Measurements from ENCODE around the gene POLR2L.

The POLR2L gene

GRCh38 chr11:868802-869201 is 26.5 kb upstream of the POLR2L start:
- Histone ChIP-seq H3K4me3 (ENCODE audit: low read length in 2 of 2) (no peak overlapping the region), H3K27ac (ENCODE audit: low read length) (no peak overlapping the region), H3K36me3 (ENCODE audit: control insufficient read depth in 2 of 2, insufficient read depth in 2 of 2, low read length in 2 of 2) (peaks cover 0 to 5% of the 10 kb centered on the region in 2 donors), H3K9ac (ENCODE audit: low read length in 2 of 2) (no peak overlapping the region), H3K27me3 (ENCODE audit: control insufficient read depth in 1 of 2, insufficient read depth in 2 of 2, low read length in 2 of 2) (no peaks in the 10 kb centered on the region), H3K9me3 (ENCODE audit: control insufficient read depth in 2 of 2, low read length in 2 of 2) (no peaks in the 10 kb centered on the region), H3K4me1 (ENCODE audit: control insufficient read depth, insufficient read depth, low read length) (no peaks in the 10 kb centered on the region)

DNA sequence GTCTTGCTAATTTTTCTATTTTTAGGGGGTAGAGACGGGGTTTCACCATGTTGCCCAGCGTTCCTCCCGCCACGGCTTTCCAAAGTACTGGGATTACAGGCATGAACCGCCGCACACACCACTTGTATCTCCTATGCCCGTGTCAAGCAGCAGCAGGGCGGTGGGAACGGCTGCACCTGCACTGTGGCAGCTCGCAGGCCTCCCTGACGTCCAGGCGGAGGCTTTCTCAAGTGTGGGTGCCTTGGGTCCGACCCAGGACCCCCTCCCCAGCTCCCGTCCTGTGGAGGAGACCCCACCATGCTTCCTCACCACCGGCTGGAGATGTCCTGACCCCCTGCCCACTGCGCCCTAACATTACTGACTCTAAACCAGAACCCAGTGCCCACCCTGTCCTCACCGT is 26.1 kb upstream of the POLR2L start:
- no peaks in the 10 kb centered on the region for H3K27me3 ChIP-seq (ENCODE audit: control insufficient read depth in 1 of 2, insufficient read depth in 2 of 2, low read length in 2 of 2)
- H3K4me3 ChIP-seq (ENCODE audit: low read length in 2 of 2) = no peak overlapping the region
- H3K9me3 ChIP-seq (ENCODE audit: control insufficient read depth in 2 of 2, low read length in 2 of 2) = no peaks in the 10 kb centered on the region
- H3K27ac ChIP-seq (ENCODE audit: low read length) = no peak overlapping the region
- no peak overlapping the region for H3K9ac ChIP-seq (ENCODE audit: low read length in 2 of 2)
- H3K4me1 ChIP-seq (ENCODE audit: control insufficient read depth, insufficient read depth, low read length) = no peaks in the 10 kb centered on the region
- peaks cover 0 to 5% of the 10 kb centered on the region in 2 donors for H3K36me3 ChIP-seq (ENCODE audit: control insufficient read depth in 2 of 2, insufficient read depth in 2 of 2, low read length in 2 of 2)

DNA sequence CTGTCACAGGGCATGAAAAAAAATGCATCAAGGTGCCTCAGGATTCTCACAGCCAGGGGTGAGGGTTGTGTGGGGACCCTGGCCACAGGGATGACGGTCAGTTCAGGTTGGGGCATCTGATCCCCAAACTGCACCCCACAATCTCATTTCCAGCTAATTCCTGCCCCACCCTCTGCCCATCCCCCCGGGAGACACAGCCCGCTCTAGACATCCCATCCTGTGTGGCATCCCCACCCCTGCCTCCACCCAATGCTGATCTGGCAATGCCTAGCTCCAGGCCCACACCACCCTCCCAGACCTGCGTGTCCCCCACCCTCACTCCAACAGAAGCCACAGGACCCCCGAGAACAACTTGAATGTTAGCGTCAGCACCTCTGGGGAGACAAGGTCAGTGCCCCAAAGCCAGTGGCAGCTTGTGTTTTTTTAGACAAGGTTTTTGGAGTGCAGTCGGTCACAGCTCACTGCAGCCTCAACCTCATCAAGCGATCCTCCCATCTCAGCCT is 25.6 kb upstream of the POLR2L start:
- Histone ChIP-seq H3K27me3 (ENCODE audit: control insufficient read depth in 1 of 2, insufficient read depth in 2 of 2, low read length in 2 of 2) (no peaks in the 10 kb centered on the region), H3K9me3 (ENCODE audit: control insufficient read depth in 2 of 2, low read length in 2 of 2) (no peaks in the 10 kb centered on the region), H3K4me3 (ENCODE audit: low read length in 2 of 2) (no peak overlapping the region), H3K9ac (ENCODE audit: low read length in 2 of 2) (no peak overlapping the region), H3K4me1 (ENCODE audit: control insufficient read depth, insufficient read depth, low read length) (no peaks in the 10 kb centered on the region), H3K27ac (ENCODE audit: low read length) (no peak overlapping the region), H3K36me3 (ENCODE audit: control insufficient read depth in 2 of 2, insufficient read depth in 2 of 2, low read length in 2 of 2) (peaks cover 0 to 5% of the 10 kb centered on the region in 2 donors)

DNA sequence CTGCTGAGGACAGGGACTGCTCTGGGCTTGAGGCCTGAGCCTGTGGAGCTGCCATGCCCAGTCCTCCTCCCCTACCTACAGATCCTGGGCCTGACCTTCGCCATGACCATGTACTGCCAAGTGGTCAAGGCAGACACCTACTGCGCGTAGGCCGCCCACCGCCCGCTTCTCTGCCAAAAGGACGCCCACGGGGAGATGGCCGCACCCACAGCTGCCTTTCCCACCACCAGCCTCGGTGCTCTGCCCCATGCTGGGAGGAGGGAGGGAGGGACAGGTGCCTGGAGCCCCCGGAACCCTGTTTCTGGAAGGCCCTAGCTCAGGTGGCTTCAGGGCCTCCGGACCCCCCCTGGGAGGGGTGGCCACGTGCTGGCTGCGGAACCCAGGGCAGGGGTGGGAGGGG is 24.2 kb upstream of the POLR2L start:
- no peak overlapping the region for H3K27ac ChIP-seq (ENCODE audit: low read length)
- H3K9me3 ChIP-seq (ENCODE audit: control insufficient read depth in 2 of 2, low read length in 2 of 2) = no peaks in the 10 kb centered on the region
- H3K4me1 ChIP-seq (ENCODE audit: control insufficient read depth, insufficient read depth, low read length) = peaks cover 3% of the 10 kb centered on the region
- no peaks in the 10 kb centered on the region for H3K27me3 ChIP-seq (ENCODE audit: control insufficient read depth in 1 of 2, insufficient read depth in 2 of 2, low read length in 2 of 2)
- H3K4me3 ChIP-seq (ENCODE audit: low read length in 2 of 2) = no peak overlapping the region
- peaks cover 0 to 5% of the 10 kb centered on the region in 2 donors for H3K36me3 ChIP-seq (ENCODE audit: control insufficient read depth in 2 of 2, insufficient read depth in 2 of 2, low read length in 2 of 2)
- H3K9ac ChIP-seq (ENCODE audit: low read length in 2 of 2) = no peak overlapping the region

- H3K36me3 ChIP-seq (ENCODE audit: control insufficient read depth in 2 of 2, insufficient read depth in 2 of 2, low read length in 2 of 2) = peaks cover 0 to 5% of the 10 kb centered on the region in 2 donors
- no peak overlapping the region for H3K9ac ChIP-seq (ENCODE audit: low read length in 2 of 2)
- peaks cover 4% of the 10 kb centered on the region for H3K4me1 ChIP-seq (ENCODE audit: control insufficient read depth, insufficient read depth, low read length)
- H3K4me3 ChIP-seq (ENCODE audit: low read length in 2 of 2) = no peak overlapping the region
- no peak overlapping the region for H3K27ac ChIP-seq (ENCODE audit: low read length)
- no peaks in the 10 kb centered on the region for H3K9me3 ChIP-seq (ENCODE audit: control insufficient read depth in 2 of 2, low read length in 2 of 2)
- no peaks in the 10 kb centered on the region for H3K27me3 ChIP-seq (ENCODE audit: control insufficient read depth in 1 of 2, insufficient read depth in 2 of 2, low read length in 2 of 2)
Measured at GRCh38 chr11:865462-866430, 23.4 kb upstream of the POLR2L start.

- H3K36me3 ChIP-seq (ENCODE audit: control insufficient read depth in 2 of 2, insufficient read depth in 2 of 2, low read length in 2 of 2) = peaks cover 0 to 5% of the 10 kb centered on the region in 2 donors
- H3K27me3 ChIP-seq (ENCODE audit: control insufficient read depth in 1 of 2, insufficient read depth in 2 of 2, low read length in 2 of 2) = no peaks in the 10 kb centered on the region
- peaks cover 12% of the 10 kb centered on the region for H3K4me1 ChIP-seq (ENCODE audit: control insufficient read depth, insufficient read depth, low read length)
- no peak overlapping the region for H3K9ac ChIP-seq (ENCODE audit: low read length in 2 of 2)
- H3K4me3 ChIP-seq (ENCODE audit: low read length in 2 of 2) = no peak overlapping the region
- no peak overlapping the region for H3K27ac ChIP-seq (ENCODE audit: low read length)
- H3K9me3 ChIP-seq (ENCODE audit: control insufficient read depth in 2 of 2, low read length in 2 of 2) = no peaks in the 10 kb centered on the region
Measured at GRCh38 chr11:864898-865297, 22.6 kb upstream of the POLR2L start.

GRCh38 chr11:863910-864827 is 21.8 kb upstream of the POLR2L start:
- H3K36me3 ChIP-seq (ENCODE audit: control insufficient read depth in 2 of 2, insufficient read depth in 2 of 2, low read length in 2 of 2) = peaks cover 0 to 5% of the 10 kb centered on the region in 2 donors
- no peak overlapping the region for H3K27ac ChIP-seq (ENCODE audit: low read length)
- no peak overlapping the region for H3K4me3 ChIP-seq (ENCODE audit: low read length in 2 of 2)
- H3K9ac ChIP-seq (ENCODE audit: low read length in 2 of 2) = no peak overlapping the region
- H3K27me3 ChIP-seq (ENCODE audit: control insufficient read depth in 1 of 2, insufficient read depth in 2 of 2, low read length in 2 of 2) = no peaks in the 10 kb centered on the region
- no peaks in the 10 kb centered on the region for H3K9me3 ChIP-seq (ENCODE audit: control insufficient read depth in 2 of 2, low read length in 2 of 2)
- peaks cover 20% of the 10 kb centered on the region for H3K4me1 ChIP-seq (ENCODE audit: control insufficient read depth, insufficient read depth, low read length)

- H3K27me3 ChIP-seq (ENCODE audit: control insufficient read depth in 1 of 2, insufficient read depth in 2 of 2, low read length in 2 of 2) = no peaks in the 10 kb centered on the region
- peaks cover 24% of the 10 kb centered on the region for H3K4me1 ChIP-seq (ENCODE audit: control insufficient read depth, insufficient read depth, low read length)
- H3K27ac ChIP-seq (ENCODE audit: low read length) = no peak overlapping the region
- no peaks in the 10 kb centered on the region for H3K9me3 ChIP-seq (ENCODE audit: control insufficient read depth in 2 of 2, low read length in 2 of 2)
- H3K9ac ChIP-seq (ENCODE audit: low read length in 2 of 2) = no peak overlapping the region
- peaks cover 0 to 2% of the 10 kb centered on the region in 2 donors for H3K36me3 ChIP-seq (ENCODE audit: control insufficient read depth in 2 of 2, insufficient read depth in 2 of 2, low read length in 2 of 2)
- H3K4me3 ChIP-seq (ENCODE audit: low read length in 2 of 2) = no peak overlapping the region
Measured at GRCh38 chr11:863023-863909, 20.9 kb upstream of the POLR2L start.

DNA sequence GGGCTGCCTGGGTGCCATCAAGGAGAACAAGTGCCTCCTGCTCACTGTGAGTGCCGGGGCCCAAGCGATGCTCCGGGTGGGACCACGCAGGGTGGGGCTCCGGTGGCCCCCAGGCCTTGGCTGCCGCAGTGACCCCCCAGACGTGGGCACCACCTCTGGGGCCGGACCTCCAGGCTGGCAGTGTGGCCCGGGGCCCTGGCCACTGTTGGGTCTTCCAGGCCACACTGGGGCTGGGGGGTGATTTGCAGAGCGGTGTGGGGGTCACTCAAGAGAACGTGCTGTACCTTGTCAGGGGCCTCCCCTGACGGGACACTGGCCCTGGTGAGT is 20.3 kb upstream of the POLR2L start:
- Histone ChIP-seq H3K27ac (ENCODE audit: low read length) (no peak overlapping the region), H3K4me1 (ENCODE audit: control insufficient read depth, insufficient read depth, low read length) (peaks cover 24% of the 10 kb centered on the region), H3K9me3 (ENCODE audit: control insufficient read depth in 2 of 2, low read length in 2 of 2) (no peaks in the 10 kb centered on the region), H3K27me3 (ENCODE audit: control insufficient read depth in 1 of 2, insufficient read depth in 2 of 2, low read length in 2 of 2) (no peaks in the 10 kb centered on the region), H3K9ac (ENCODE audit: low read length in 2 of 2) (no peak overlapping the region), H3K4me3 (ENCODE audit: low read length in 2 of 2) (no peak overlapping the region), H3K36me3 (ENCODE audit: control insufficient read depth in 2 of 2, insufficient read depth in 2 of 2, low read length in 2 of 2) (peaks cover 0 to 2% of the 10 kb centered on the region in 2 donors)

Data from stomach smooth muscle (tissue), 2 donors.